CD4-positive, alpha-beta T cell treated with Interleukin-6 for 4 hours (primary cell): Measurements from ENCODE around the gene HNRNPC.
"Not testable (repeated sequence)": the region's sequence is repeated elsewhere in the genome, so short reads cannot be mapped to it uniquely, and the experiment has no call there.

ENCODE experiments used
- DNase-seq: peaks from one replicate; pipeline ENCODE4 v3.0.0-alpha.2; 2020; ENCODE audit warnings: mixed read lengths

Gene HNRNPC

GRCh38 chr14:21191261-21191808, 77.9 kb downstream of the HNRNPC start:
- DNase-seq, result no peak

DNA sequence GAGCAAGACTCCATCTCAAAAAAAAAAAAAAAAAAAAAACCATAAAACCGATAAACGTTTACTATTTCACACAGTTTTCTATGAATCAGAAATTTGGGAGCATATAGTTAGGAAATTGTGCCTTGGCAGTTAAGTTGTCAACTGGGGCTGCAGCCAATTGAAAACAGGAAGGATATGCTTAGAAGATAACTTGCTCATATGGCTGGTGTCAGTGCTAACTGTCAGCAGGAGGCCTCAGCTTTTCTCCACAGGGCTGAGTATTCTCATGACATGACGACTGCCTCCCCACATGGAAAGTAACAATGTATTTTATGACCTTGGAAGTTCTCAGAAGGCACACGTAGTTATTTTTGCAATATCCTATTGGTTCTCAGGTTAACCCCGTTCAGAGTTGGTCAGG, 83.8 kb downstream of the HNRNPC start:
- DNase-seq, result no peak

DNA sequence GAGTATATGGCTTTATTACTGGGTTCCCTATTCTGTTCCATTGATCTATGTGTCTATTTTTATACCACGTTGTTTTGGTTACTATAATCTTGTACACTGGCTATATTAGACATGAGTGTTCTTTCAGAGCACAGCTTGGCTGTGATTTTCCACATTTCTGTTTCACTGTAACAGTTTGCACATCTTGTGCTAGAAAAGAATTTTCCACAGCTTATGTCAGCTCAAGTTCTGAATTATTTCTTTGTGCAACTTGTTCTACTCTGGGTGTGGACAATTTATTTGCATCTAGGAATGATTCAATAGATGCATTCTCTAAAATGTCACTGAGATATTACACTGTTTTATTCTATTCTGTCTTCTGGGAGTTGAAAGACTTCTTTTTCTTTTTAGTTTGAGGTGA, 85.0 kb downstream of the HNRNPC start:
- DNase-seq, result no peak

GRCh38 chr14:21182166-21182565, 87.1 kb downstream of the HNRNPC start:
- DNase-seq, result no peak

DNA sequence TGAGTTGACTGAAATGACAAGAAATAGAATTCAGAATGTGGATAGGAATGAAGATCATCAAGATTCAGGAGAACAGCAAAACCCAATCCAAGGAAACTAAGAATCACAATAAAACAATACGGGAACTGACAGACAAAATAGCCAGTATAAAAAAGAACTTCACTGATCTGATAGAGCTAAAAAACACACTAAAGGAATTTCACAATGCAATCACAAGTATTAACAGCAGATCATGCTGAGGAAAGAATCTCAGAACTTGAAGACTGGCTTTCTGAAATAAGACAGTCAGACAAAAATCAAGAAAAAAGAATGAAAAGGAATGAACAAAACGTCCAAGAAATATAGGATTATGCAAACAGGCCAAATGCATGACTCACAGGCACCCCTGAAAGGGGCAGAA, 98.1 kb downstream of the HNRNPC start:
- DNase-seq, result no peak

DNA sequence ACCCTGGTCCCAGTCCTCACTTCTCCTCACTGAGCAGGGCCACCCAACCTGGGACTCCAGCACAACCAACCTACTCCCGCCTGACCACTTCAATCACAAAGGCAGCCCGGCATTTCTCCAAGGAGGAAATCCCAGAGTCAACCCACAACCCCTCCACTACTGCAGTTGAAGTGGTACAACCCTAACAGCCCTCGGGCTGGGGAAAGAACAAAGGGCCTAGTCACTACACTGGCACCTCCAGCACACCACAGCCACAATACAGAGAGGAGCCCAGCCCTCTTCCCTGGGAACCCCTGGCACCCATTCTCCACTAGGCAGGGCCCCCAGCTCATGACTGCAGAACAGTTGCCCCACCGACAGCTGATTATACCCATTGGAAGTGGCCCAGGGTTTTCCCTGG, 99.7 kb downstream of the HNRNPC start:
- no peak for DNase-seq

- no peak for DNase-seq
Observed at GRCh38 chr14:21168055-21168454, 101.2 kb downstream of the HNRNPC start.

DNA sequence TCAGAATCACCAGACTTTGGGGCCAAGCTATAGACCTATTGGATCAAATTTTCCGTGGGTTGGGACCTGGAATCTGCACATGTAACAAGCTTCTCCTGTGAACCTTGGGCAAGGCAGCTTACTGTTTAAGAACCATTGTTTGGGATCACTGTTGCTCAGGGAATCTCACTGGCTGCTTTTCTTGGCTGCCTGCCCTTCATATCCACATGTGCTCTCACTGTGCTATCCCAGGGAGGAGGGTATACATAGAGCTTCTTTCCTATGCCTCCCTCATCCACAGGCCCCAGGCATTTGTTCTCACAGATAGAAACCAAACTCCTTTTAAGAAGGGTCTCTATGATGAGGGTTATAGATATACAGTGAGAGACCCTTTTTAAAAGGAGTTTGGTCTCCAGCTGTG, 103.6 kb downstream of the HNRNPC start:
- not testable (repeated sequence) for DNase-seq

DNA sequence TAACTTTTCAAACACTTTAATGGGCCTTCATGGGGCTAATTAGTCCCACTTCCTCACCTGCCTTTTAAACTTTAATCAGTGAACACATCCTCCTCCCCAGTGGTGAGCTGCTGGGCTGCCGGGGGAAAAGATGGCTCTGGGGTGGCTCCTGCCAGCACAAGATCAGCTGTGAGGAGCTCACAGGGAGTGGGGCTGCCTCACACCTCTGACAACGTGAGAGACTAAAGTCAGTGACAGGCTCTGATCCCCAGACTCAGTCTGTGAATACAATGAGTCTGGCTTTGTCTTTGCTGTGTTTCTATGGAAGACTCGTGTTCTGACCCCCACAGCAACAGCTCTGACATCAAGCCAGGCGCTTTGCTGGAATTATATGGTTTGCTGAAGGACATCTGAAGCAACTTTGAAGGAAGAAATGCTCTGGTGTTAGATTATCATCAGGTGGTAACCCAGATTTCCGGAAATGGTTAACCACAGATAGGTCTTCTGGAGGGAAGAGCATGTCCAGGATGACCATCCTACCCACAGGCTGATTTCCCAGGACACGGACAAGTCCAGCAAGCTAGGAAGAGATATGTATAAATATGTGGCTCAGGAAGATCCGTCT, 104.1 kb downstream of the HNRNPC start:
- DNase-seq, result not testable (repeated sequence)

GRCh38 chr14:21163871-21164291, 105.4 kb downstream of the HNRNPC start:
- no peak for DNase-seq

DNA sequence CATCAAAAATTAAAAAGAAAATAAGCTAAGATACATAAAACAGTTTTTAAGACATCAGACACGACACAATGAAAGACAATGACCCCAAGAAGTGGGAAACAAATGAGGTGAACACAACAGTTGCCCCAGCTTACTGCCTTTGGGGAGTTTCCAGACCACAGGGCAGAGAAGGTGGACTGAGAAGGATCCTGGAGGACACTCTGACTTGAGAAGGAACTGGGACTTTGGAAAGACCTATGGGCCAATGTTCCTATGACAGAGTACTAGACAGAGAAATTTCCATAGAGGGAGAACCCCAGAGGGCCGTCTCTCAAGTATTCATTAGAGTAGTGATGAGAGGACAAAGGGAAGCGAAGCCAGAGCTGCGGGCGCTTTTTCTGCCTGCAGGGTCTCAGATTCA, 107.2 kb downstream of the HNRNPC start:
- no peak for DNase-seq

GRCh38 chr14:21160061-21160610, 109.1 kb downstream of the HNRNPC start:
- DNase-seq, result no peak
